ENCODE data around the gene RDH11.

Gene RDH11

DNA sequence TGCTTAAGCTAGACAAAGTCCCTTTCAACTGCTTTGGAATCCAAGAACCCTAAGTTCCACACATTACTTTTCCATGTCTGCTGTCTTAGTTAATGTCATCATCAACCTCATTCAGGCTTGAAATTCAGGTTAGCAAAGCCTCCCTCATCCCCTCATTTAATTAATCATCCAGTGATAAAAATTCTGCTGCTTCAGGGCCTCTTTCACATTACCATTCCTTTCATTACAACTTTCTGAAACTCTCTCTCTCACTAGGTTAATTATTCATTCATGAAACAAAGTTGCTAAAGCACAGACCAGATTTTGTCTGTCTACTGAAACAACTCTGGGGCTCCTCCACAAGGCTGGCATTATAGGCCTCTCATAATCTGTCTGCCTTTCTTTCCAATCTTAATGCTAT lies 11.7 kb downstream of the RDH11 start:
- DNase-seq (ENCODE audit: extremely low read depth, low read depth), result no peak
- no peak overlapping the region for H3K4me3 ChIP-seq (replicated peaks; ENCODE audit: low read depth, low read length)
- no peak for TF ChIP-seq CTCF (IDR thresholded peaks at IDR 0.05; ENCODE audit: low read depth, low read length, missing control alignments)

DNA sequence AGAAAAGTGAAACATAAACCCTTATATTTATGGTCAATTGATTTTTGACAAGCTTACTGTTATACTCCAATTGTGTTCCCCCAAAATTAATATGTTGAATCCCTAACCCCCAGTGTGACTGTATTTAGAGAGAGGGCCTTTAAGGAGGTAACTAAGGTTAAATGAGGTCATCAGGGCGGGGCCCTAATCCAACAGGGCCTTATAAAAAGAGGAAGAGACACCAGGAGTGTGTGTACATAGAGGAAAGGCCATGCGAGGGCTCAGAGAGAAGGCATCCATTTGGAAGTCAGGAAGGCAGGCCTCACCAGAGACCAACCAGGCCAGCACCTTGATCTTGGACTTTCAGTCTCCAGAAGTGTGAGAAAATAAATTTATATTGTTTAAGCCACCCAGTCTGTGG lies 14.6 kb downstream of the RDH11 start:
- TF ChIP-seq CTCF (IDR thresholded peaks at IDR 0.05; ENCODE audit: low read depth, low read length, missing control alignments), result no peak
- DNase-seq (ENCODE audit: extremely low read depth, low read depth), result no peak
- H3K4me3 ChIP-seq (replicated peaks; ENCODE audit: low read depth, low read length), result no peak overlapping the region

DNA sequence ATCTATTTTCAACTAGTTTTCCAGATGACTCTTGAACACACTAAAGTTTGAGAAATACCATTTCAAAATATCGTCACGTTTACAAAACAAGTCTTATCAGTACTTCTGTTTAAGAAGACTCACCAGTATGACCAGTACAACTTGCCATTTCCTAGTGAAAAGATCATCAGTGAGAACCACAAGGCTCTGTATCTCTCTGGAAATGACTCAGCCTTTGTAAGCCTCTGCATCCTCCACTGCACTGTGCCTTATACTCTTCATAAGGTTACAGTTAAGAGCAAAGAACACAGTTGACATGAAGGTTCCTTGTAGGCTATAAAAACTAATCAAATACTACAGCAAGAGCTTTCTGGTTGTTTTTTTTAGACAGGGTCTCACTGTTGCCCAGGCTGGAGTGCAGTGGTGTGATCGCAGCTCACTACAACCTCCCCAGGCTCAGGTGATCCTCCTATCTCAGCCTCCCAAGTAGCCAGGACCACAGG lies 15.4 kb downstream of the RDH11 start:
- no peak overlapping the region for H3K4me3 ChIP-seq (replicated peaks; ENCODE audit: low read depth, low read length)
- DNase-seq (ENCODE audit: extremely low read depth, low read depth), result no peak
- TF ChIP-seq CTCF (IDR thresholded peaks at IDR 0.05; ENCODE audit: low read depth, low read length, missing control alignments), result no peak

GRCh38 chr14:67679006-67679405 lies 16.6 kb downstream of the RDH11 start:
- H3K4me3 ChIP-seq (replicated peaks; ENCODE audit: low read depth, low read length), result no peak overlapping the region
- DNase-seq (ENCODE audit: extremely low read depth, low read depth), result no peak
- no peak for TF ChIP-seq CTCF (IDR thresholded peaks at IDR 0.05; ENCODE audit: low read depth, low read length, missing control alignments)

DNA sequence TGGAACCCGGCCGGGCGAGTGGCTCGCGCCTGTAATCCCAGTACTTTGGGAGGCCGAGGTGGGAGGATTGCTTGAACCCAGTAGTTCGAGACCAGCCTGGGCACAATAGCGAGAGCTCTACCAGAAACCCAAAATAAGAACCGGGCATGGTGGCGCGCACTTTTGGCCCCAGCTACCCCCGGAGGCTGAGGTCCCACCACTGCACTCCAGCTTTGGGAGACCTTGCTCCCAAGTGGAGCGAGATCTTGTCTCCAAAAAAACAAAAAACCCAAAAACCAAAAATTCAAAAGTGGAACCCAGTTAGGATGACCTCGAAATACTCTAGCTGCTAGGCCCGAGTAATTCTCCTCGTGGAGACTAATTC lies 20.4 kb downstream of the RDH11 start:
- no peak for TF ChIP-seq CTCF (IDR thresholded peaks at IDR 0.05; ENCODE audit: low read depth, low read length, missing control alignments)
- H3K4me3 ChIP-seq (replicated peaks; ENCODE audit: low read depth, low read length), result peak overlapping the region; percentile 75
- DNase-seq (ENCODE audit: extremely low read depth, low read depth), result no peak

GRCh38 chr14:67674480-67675218 lies 20.9 kb downstream of the RDH11 start, which contains the start of gene VTI1B:
VTI1B (minus strand) TSS chr14:67674632; CDS start chr14:67674489, 143 bp downstream.
- no peak for DNase-seq (ENCODE audit: extremely low read depth, low read depth)
- no peak for TF ChIP-seq CTCF (IDR thresholded peaks at IDR 0.05; ENCODE audit: low read depth, low read length, missing control alignments)
- peak within 1 kb of the TSS; percentile 75 for H3K4me3 ChIP-seq (replicated peaks; ENCODE audit: low read depth, low read length)

- peak; percentile 9 for TF ChIP-seq CTCF (IDR thresholded peaks at IDR 0.05; ENCODE audit: low read depth, low read length, missing control alignments)
- no peak for DNase-seq (ENCODE audit: extremely low read depth, low read depth)
These were observed 21.5 kb downstream of the RDH11 start for GRCh38 chr14:67674139-67674479.

More at GRCh38 chr14:67674139-67674479, 21.5 kb downstream of the RDH11 start:
- H3K4me3 ChIP-seq (replicated peaks; ENCODE audit: low read depth, low read length), result peak overlapping the region; percentile 75
